ENCODE measurements around the gene ITGA1. TPM values are rescaled to one million over a fixed set of nuclear protein-coding genes. Genes with fewer than 3 reads are reported as not detected.

ITGA1 gene
- total RNA-seq = 8.1 TPM

GRCh38 chr5:52787600-52788504 is at the start of gene ITGA1, which contains the start of gene PELO:
TSS of gene ITGA1 (plus strand) at chr5:52787916. CDS start at chr5:52788354, 438 bp downstream.
TSS of gene PELO (plus strand) at chr5:52787916. CDS start at chr5:52800395, 12,479 bp downstream.

GRCh38 chr5:52989025-52989780 is 201.5 kb downstream of the ITGA1 start, which contains the start of gene ITGA2:
TSS of gene ITGA2 (plus strand) at chr5:52989352. CDS start at chr5:52989469, 117 bp downstream.

Small RNAs within 50 kb of the gene (small RNA-seq; reads per million reads assigned to genes)
- not detected for gene B3GNTL1P1 (ENCODE audit: low replicate concordance)

Other genes starting within 250 kb of the ITGA1 start
- 22.5 TPM for gene PELO, start within 50 bp of the ITGA1 start, total RNA-seq
- 5.9 TPM for gene ITGA2, start 201.4 kb downstream of the ITGA1 start, total RNA-seq